ENCODE results near the gene C5orf52. TPM values are rescaled to one million over a fixed set of nuclear protein-coding genes. Genes with fewer than 3 reads are reported as not detected.

The C5orf52 gene
- not detected for polyA plus RNA-seq (ENCODE audit: insufficient read length in 4 of 4)

DNA sequence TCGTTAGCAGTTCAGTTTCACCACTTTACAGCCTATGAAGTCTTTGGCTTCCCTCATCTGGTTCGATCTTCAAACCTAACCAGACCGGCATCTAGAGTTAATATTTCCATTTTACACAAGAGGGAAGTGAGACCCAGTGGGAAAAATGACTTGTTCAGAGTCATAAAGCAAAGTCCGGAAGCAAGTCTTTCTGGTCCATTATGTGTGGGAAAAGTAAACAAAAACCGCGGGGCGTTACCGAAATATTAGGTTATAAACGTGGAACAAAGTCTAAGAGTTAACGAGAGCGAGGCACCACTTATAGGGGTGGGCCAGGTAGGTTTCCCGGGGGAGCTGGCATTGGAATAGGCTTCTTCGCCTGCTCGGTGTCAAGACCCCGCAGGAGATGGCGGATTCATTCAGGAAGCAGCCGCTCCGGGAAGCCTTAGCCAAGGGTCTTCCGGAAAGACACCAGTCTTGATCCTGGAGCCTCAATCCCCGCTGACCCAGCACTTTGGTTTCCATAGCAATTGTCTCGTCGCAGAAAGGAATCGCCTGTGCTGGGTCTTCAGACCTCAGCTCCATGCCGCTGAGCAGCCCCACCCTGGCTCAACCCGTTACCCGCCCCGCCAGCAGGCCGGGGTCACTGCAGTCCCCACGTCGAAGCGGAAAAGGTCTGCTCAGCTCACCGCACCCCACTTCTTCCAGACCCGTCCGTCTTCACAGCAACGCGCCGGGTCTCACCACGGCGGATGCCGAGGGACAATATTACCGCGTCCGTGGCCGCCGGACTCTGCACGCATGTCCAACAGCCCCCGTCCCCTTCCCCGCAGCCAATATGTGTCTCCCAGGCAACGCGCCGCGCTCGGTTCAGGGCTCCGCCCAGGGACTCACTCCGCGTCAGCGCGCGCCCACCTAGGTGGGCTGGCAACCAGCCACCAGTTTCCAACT is at the start of gene C5orf52:
C5orf52 (plus strand) TSS at position 872 of the 930 bp plus-strand sequence. CDS start 82 bp downstream, outside the sequence.
- peak in 2 of 4 donors; percentile 33 to 48 for DNase-seq (ENCODE audit: low read depth in 4 of 4, low spot score in 3 of 4)

DNA sequence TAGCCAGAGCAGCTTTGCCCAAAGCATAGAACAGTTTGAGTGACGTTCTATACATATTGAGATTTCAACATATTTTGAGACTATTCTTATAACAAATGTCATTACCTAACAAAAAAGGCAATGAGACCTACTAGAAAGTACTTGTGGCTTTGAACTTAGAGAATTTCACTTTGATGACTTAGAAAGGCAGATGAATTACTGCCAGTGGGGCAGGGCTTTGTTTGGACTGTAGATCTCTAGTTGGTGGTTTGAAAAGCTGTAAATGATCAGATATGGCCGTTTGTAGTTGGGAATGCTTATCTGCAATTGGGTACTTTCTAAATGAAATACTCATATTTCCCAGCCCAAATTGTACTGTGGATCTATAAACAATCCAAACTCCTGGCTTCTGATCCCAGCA is 47.2 kb upstream of the C5orf52 start:
- no peak for DNase-seq (ENCODE audit: low read depth in 4 of 4, low spot score in 3 of 4)

DNA sequence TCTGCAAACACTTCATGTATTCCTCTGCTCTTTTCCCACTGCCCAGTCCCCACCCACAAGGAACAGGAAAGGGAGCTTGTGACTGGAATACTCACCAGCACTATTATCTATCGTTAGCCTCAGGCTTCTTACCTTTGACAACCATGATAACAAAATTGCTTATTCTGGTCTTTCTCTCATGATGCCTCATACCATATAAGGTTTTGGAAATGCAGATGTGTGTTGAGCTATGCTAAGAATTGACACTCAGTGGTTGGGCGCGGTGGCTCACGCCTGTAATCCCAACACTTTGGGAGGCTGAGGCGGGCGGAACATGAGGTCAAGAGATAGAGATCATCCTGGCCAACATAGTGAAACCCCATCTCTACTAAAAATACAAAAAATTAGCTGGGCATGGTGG is 44.5 kb upstream of the C5orf52 start:
- DNase-seq (ENCODE audit: low read depth in 4 of 4, low spot score in 3 of 4): no peak

DNA sequence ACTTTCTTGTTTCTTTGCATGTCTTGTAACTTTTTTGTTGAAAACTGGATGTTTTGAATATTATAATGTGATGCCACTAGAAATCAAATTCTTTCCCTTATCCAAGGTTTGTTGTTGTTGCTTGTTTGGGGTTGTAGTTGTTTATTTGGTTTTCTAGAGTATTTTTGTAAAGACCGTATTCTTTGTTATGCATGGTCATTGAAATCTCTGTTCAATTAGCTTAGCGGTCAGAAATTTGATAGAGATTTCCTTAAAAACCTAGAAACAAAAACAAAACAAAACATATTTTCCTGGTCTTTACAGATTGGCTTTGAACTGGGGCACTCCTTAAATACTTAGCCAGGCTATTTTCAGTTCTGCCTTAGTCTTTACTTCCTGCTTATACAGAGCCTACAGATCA is 41.0 kb upstream of the C5orf52 start:
- DNase-seq (ENCODE audit: low read depth in 4 of 4, low spot score in 3 of 4): no peak

DNA sequence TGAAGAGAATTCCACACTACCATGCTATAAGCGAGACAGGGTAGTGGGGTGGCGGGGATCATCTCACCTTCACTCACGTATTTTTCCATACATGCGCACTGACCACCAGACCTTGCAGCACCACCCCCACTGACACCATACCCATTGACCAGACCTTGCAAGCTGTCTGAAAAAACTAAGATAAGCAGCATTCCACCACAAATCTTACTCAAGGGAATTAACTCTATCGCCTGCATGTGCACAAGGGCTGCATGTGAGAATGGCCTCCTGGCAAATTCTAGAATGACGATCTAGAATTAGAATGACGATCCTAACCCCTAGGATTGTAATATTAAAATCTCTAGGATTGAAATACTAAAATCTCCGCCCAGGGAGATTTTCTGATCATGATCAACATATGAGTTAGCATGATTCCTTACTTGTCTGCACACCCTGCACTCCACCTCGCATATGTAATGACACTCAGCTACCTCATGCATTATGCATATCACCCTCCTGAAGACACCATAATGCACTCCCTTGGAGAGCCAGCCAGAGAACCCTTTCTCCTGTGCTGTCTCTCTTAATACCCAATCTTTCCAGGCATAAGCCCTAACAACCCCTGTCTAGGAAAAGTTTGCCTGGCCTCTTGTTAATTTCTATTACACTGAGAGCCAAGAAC is 30.8 kb upstream of the C5orf52 start:
- no peak for DNase-seq (ENCODE audit: low read depth in 4 of 4, low spot score in 3 of 4)

DNA sequence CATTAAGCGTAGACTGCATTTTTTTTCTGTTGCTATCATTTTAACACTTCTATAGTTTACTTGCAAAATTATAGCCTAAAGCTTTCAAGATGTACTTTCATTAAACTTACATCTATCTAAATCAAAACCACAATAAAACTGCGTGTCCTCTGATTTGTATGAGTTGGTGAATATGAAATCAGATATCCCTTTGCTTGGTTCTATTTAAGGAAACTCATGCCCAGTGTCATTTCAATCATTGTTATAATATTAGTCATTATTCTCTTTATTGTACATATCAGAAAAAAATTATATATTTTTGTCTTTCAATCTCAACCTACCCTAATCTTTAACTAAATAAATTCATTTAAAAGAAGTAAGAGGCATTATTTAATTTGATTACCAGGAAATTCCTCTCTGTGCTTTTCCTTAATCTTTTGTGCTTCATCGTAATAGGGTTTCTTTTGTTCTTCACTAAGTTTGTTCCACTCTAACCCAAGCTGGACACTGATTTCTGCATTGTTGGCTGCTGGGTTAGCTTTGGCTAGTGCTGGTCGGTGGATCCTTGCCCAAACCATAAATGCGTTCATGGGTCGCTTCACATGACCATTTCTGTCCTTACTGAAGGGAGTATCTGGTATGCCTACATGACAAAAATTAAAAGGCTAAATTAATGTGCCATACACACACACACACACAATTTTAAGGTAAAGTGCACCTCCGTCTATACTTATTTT is 22.9 kb upstream of the C5orf52 start:
- DNase-seq (ENCODE audit: low read depth in 4 of 4, low spot score in 3 of 4): no peak

DNA sequence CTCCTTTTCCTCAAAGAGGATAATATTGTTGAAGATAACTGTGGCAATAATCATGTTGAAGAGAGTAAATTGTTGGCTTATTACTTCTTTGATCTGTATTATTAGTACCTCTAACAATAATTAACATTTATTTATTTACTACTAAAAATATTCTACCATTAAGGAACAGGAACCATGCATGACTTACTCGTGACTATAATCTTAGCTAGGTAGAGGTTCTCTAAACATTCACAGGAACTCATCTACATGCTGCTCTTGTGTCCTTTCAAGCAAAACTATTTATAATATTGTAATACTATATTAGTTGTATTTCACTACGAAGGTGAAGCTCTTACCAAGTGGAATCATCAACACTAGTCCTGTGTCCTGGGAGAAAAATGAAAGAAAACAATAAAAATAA is 22.2 kb upstream of the C5orf52 start:
- no peak for DNase-seq (ENCODE audit: low read depth in 4 of 4, low spot score in 3 of 4)

DNA sequence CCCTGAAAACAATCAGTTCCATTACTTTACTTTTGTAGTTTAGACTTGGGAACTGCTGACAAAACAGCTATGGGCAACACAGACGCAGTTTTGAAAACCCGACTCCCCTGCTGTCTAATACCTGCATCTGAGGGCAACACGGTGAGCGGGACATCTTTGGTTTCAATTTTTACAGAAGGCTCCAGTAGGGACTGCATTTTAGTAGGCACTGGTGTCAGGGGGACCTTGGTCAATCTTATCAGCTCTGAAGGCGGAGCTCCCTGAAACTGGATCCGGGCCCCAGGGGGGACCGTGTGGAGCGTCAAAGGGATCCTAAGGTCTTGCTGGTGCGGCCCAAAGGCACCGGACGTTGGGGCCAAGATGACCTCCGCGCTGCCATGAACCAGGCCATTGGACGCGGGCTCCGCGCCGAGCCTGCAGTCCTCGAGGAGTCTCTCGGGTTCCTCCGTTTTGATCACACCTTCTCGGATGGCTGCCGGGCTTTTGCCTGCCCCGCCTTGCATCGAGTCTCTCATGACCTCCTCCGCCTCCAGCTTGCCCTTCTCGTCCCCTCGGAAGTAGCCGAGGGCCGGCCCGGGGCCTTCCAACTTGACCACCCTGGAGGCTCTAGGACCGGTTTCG is 20.2 kb upstream of the C5orf52 start:
- DNase-seq (ENCODE audit: low read depth in 4 of 4, low spot score in 3 of 4): no peak

DNA sequence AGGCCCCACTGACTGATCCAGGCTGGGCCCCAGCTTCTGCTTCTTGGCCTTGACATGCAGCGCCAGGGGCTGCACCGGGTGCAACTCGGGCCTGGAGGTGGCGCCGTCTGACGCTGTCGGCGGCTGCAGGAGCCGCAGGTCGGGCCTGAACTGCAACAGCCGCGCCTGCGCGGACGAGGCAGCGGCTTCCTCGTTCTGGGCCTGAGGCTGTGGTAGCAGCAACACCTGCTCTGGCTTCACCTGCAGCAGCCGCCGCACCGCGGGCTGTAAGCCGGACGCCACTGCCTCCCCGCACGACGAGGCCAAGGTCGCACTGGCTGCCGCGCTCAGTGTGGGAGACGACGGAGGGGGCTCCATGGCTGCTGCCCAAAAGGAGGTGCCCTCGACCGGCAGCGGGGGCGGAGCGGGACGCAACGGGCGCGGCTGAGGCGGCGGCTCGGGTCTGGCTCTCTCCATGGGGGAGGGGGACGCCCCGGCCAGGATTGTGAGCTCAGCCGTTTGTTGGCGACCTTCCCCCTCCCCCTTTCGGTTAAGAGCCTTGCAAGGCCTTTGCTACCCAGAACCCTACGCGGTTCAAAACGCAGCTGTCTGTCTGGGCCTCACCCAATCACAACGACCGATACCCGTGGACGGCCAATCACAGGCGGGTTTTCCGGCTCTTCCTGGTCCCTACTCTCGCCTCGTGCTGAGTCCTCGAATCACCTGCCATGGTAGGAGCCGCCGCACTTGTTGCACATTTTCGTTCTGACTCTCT is 19.5 kb upstream of the C5orf52 start:
- DNase-seq (ENCODE audit: low read depth in 4 of 4, low spot score in 3 of 4): peak in 1 of 4 donors; percentile 25

DNA sequence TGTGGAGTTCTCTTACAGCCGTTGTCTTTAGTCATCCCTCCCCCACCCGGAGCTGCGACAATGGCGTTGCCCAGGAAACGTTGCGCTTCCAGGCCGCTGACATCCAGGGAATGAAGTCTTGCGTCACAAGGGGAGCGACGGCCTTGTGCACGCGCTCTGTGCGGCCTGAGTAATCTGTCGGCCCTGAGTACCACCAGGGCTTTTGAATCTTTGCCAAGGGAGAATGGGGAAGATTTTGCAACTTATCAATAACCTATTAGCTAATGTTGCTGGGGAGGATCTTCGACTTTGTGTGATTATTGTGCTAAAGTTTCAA is 19.0 kb upstream of the C5orf52 start, which contains the start of gene SOX30:
SOX30 (minus strand) TSS at position 62 of the 316 bp plus-strand sequence. CDS start 360 bp downstream, outside the sequence.
- DNase-seq (ENCODE audit: low read depth in 4 of 4, low spot score in 3 of 4): no peak

DNA sequence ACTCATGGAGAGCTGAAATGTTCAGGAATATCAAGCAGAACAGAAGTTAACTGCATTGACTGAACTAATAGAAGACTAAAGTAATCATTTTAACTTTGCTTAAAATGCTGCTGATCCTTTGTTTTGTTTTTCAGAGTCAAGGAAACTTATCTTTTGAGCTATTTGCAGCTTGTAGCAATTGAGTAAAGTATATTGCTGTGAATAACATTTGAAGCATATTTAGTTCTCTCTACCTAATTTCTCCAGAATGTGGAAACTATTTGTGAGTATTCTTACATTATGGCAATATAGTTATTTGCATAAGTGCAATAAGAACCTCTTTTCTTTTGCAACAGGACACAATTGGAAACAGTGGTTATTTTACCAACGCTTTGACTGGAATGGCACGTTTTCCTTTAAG is 13.8 kb upstream of the C5orf52 start:
- DNase-seq (ENCODE audit: low read depth in 4 of 4, low spot score in 3 of 4): no peak

DNA sequence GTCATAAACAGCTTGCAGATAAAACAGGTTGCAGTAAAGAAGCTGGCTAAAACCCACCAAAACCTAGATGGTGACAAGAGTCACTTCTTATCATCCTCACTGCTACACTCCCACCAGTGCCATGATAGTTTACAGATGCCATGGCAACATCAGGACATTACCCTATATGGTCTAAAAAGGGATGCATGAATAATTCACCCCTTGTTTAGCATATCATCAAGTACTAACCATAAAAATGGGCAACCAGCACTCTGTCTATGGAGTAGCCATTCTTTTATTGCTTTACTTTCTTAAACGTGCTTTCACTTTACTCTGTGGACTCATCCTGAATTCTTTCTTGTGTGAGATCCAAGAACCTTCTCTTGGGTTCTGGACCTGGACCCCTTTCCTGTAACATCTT is 12.4 kb upstream of the C5orf52 start:
- DNase-seq (ENCODE audit: low read depth in 4 of 4, low spot score in 3 of 4): no peak

DNA sequence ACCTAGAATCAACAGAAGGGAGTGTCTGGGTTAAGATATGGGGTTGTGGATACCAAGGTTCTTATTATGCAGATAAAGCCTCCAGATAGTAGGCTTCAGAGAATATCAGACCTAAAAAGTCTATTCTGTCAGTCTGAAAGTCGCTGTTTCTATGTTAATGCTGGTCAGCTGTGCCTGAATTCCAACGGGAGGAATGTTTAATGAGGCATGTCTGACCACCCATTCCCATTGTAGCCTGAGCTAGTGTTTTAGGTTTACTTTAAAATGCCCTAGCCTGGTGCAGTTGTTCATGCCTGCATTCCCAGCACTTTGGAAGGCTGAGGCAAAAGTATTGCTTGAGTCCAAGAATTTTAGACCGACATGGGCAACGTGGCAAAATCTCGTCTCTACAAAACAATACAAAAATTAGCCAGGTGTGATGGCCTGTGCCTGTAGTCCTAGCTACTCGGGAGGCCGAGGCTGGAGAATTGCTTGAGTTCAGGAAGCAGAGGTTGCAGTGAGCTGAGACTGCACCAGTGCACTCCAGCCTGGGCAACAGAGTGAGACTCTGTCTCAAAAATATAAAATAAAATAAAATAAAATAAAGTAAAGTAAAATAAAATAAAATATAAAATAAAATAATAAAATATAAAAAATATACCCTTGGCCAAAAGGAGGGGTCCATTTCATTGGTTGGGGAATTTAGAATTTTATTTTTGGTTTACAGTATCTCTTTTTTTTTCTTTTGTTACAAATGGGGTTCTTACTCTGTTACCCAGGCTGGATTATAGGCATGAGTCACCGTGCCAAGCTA is 11.3 kb upstream of the C5orf52 start:
- no peak for DNase-seq (ENCODE audit: low read depth in 4 of 4, low spot score in 3 of 4)

DNA sequence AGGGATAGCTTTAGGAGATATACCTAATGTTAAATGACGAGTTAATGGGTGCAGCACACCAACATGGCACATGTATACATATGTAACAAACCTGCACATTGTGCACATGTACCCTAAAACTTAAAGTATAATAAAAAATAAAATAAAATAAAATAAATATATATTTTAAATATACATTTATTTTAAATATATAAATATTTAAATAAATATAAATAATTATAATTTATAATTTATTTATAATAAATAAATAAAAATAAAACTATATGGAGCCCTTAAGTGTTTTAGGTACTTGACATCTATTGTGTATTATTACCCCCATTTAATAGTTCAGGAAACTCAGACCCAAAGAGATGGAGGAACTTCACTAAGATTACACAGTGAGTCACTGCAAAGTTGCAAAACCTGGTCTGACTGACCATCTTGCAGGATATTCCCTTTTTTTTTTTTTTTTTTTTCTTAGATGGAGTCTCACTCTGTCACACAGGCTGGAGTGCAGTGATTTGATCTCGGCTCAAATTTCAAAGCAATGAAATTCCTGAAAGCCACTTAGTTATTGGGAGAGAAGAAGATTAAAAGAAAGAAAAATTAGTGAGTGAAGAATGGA is 5.8 kb upstream of the C5orf52 start:
- no peak for DNase-seq (ENCODE audit: low read depth in 4 of 4, low spot score in 3 of 4)

DNA sequence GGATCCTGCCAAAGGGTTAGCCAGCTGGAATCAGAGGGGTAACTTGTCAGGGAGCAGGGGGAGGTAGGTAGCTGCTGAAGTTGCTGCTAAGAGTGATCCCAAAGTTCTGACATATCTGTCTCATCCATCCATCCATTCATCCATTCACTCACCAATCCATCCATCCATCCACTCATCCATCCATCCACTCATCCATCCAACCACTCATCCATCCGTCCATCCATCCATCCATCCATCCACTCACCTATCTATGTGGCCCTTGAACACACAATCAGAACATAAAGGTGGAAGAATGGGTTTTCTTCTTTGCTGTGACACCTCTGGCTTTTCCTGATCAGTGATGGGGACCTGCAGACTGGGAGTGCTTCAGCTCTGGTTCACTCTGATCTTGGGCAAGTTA is 3.0 kb upstream of the C5orf52 start:
- no peak for DNase-seq (ENCODE audit: low read depth in 4 of 4, low spot score in 3 of 4)

DNA sequence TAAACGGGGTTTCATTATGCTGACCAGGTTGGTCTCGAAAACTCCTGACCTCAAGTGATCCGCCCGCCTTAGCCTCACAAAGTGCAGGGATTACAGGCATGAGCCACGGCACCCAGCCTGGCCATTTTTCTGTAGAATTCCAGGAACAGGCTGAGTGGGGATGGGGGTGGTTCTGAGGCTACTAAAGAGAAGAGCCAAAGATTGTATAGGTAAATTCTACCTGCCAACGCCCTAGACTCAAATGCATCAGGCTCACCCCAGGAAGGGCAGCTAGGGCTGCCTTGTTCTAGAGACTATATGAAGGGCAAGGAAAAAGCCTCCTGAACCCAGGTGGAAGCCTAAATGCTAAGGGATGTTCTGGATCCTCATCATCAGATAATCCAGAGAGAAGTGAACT is 1.6 kb upstream of the C5orf52 start:
- DNase-seq (ENCODE audit: low read depth in 4 of 4, low spot score in 3 of 4): no peak

DNA sequence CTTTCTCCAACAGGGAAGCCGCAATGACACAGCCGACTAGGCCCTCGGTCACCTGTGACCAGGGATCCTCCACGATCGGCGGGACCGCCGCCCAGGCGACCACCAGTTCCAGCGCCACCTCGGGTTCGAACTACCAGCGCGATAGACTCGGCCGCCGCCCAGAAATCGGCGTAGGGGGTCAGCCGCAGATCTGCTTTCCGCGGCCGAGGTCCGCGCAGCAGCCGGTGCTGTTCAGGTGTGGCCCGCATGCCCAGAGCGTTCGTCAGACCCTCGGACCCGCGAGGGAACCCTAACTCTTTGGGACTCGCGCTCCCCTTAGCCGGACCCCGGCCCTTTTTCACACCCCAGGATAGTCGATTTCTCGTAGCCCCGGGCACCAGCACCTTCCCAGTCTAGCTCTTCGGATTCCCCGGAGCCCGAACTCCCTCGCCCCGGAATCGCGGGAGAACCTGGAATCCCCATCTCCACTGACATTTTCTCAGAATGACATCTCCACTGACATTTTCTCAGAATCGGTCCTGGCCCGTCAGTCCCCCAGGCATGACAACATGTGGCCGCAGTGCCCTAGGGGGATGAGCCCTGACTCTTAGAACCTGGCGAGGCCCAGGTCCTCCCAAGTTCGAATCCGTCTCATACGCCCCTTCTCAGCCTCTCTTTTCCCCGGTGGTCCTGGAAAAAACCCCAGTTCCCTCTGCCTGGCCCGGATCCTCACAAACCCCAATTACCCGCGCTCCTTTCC is 428 bp downstream of the C5orf52 start:
- no peak for DNase-seq (ENCODE audit: low read depth in 4 of 4, low spot score in 3 of 4)

DNA sequence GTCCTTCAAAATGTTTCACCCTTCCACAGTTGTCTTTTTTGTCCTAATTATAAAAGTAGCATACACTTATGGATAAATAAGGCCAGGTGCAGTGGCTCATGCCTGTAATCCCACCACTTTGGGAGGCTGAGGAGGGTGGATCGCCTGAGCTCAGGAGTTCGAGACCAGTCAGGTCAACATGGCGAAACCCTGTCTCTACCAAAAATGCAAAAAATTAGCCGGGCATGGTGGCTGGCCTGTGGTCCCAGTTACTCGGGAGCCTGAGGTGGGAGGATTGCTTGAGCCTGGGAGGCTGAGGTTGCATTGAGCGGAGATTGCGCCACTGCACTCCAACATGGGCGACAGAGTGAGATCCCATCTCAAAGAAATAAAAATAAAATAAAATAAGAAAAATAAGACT is 1.6 kb downstream of the C5orf52 start:
- DNase-seq (ENCODE audit: low read depth in 4 of 4, low spot score in 3 of 4): no peak

Measured in left renal pelvis (tissue), 4 donors.